ENCODE results near the gene MPC1. TPM values are rescaled to one million over a fixed set of nuclear protein-coding genes. Genes with fewer than 3 reads are reported as not detected.
"Not testable (repeated sequence)": the region's sequence is repeated elsewhere in the genome, so short reads cannot be mapped to it uniquely, and the experiment has no call there.

Gene MPC1
- total and polyA plus RNA-seq, 11 donors: 213 to 796 (median 542) TPM

- TF ChIP-seq CTCF (IDR thresholded peaks at IDR 0.05) (no peak), POLR2A (IDR thresholded peaks at IDR 0.05) (no peak)
Measured at GRCh38 chr6:166386111-166386510, 3.4 kb upstream of the MPC1 start.

GRCh38 chr6:166383802-166384363 lies 1.1 kb upstream of the MPC1 start:
- not testable (repeated sequence) for H3K36me3 ChIP-seq, ATAC-seq, H3K27me3 ChIP-seq, H3K9me3 ChIP-seq
- WGBS, 4 donors: 18 to 22% (median 21%) methylated on average over 22 of the region's 22 CpGs
- intact Hi-C loops (cut with DNase I): loop anchor here in 8 of 10 donors (1.0 to 5.0 kb wide), 8 partner anchors 17 to 613 kb away; partner anchors contain the start of genes SFT2D1 (in 8 of the 8) and CEP43 (in 1 of the 8)
- Histone ChIP-seq H3K4me3 (peak overlapping the region; percentile 63 to 97 (median 93)), H3K27ac (peak overlapping the region; percentile 93 to 98 (median 96)), H3K4me1 (peaks cover 0 to 30% (median 18%) of the 10 kb centered on the region in 12 donors)
- DNase-seq: peak in 4 of 5 donors; percentile 17 to 66 (median 41)
- TF ChIP-seq CTCF (IDR thresholded peaks at IDR 0.05): peak in 7 of 12 donors; percentile 4 to 37 (median 24)

More at GRCh38 chr6:166386111-166386510, 3.4 kb upstream of the MPC1 start:
- Histone ChIP-seq H3K4me3 (no peak overlapping the region), H3K9me3 (no peaks in the 10 kb centered on the region), H3K4me1 (peaks cover 0 to 16% (median 8%) of the 10 kb centered on the region in 12 donors), H3K27me3 (peaks cover 0 to 4% (median 0%) of the 10 kb centered on the region in 9 donors), H3K27ac (no peak overlapping the region), H3K36me3 (no peaks in the 10 kb centered on the region)
- DNase-seq (no peak), ATAC-seq (no peak)
- WGBS, 4 donors: 94 to 97% (median 95%) methylated on average over 9 of the region's 9 CpGs
- intact Hi-C loops (cut with DNase I): no loop called here

GRCh38 chr6:166382500-166382932 lies 224 bp downstream of the MPC1 start:
- DNase-seq (peak in 2 of 5 donors; percentile 35), ATAC-seq (peak; percentile 1 to 41 (median 24))
- Histone ChIP-seq H3K4me3 (peak overlapping the region; percentile 63 to 97 (median 93)), H3K27ac (peak overlapping the region; percentile 86 to 98 (median 96)), H3K36me3 (no peaks in the 10 kb centered on the region), H3K9me3 (no peaks in the 10 kb centered on the region), H3K27me3 (no peaks in the 10 kb centered on the region), H3K4me1 (peaks cover 6 to 40% (median 22%) of the 10 kb centered on the region in 12 donors)
- TF ChIP-seq CTCF (IDR thresholded peaks at IDR 0.05) (no peak), POLR2A (IDR thresholded peaks at IDR 0.05) (peak in 1 of 2 donors; percentile 79)
- intact Hi-C loops (cut with DNase I): loop anchor here in 8 of 10 donors (2.0 to 5.0 kb wide), 7 partner anchors 16 to 615 kb away; partner anchors contain the start of genes SFT2D1 (in 7 of the 8) and CEP43 (in 1 of the 8)
- 0 to 1% (median 0%) methylated on average over 12 to 46 of the region's 46 CpGs for WGBS, 4 donors

- 0 to 1% (median 0%) methylated on average over 20 to 49 of the region's 49 CpGs for WGBS, 4 donors
- DNase-seq (peak; percentile 70 to 84 (median 75)), ATAC-seq (peak; percentile 54 to 70 (median 60))
- no peaks in the 10 kb centered on the region for H3K27me3 ChIP-seq
- H3K4me1 ChIP-seq: peaks cover 6 to 46% (median 25%) of the 10 kb centered on the region in 12 donors
- H3K36me3 ChIP-seq: no peaks in the 10 kb centered on the region
- H3K9me3 ChIP-seq: no peaks in the 10 kb centered on the region
- intact Hi-C loops (cut with DNase I): loop anchor here in 8 of 10 donors (2.0 to 5.0 kb wide), 7 partner anchors 15 to 615 kb away; partner anchors contain the start of genes SFT2D1 (in 7 of the 8) and CEP43 (in 1 of the 8)
- H3K4me3 ChIP-seq: peak overlapping the region; percentile 63 to 97 (median 93)
- TF ChIP-seq POLR2A (IDR thresholded peaks at IDR 0.05) (no peak), CTCF (IDR thresholded peaks at IDR 0.05) (peak; percentile 60 to 92 (median 76))
- peak overlapping the region; percentile 86 to 98 (median 96) for H3K27ac ChIP-seq
Measured at GRCh38 chr6:166381733-166382499, 824 bp downstream of the MPC1 start.

All from heart left ventricle (tissue), 16 donors.